Measurements from ENCODE around the gene IGFLR1. TPM values are rescaled to one million over a fixed set of nuclear protein-coding genes. Genes with fewer than 3 reads are reported as not detected.

Gene IGFLR1
- total RNA-seq, 3 donors from 2014 or later, result 5.3 to 14.6 (median 8.2) TPM

DNA sequence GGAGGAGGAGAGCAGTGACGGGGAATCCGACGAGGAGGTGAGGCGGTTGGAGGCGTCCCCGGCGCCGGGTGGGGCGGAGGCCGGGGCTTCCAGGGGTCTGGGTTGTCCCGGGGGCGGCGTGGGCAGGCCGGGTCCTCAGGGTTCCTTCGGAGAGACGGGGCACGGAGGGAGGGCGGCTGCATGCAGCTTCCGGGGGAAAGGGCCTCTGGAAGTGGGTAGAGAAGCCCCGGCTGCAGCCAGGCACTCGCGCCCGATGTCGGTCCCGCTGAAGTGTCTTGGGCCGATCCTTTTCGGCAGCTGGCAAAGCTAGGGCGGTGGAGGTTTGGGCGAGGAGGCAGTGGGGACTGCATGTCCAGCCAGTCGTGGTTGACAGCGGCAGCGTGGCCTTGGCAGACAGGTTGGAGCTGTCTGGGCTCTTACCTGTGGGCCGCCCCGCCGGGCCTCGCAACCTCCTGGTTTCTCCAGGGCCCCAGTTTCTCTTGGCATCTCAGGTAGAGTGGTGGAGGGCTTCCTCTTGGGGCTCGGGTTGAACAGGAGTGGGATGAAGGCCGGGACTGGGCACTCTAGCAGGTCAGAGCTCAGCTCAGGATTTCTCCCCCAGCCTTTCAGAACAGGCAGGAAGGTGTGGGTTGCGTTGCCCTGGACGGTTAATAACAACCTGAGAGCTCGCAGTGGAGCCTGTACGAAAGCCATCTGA lies 23.8 kb downstream of the IGFLR1 start:
- intact Hi-C loops (cut with DNase I, micrococcal nuclease), result no loop called here
- Histone ChIP-seq H3K9me3 (no peaks in the 10 kb centered on the region), H3K4me3 (peak overlapping the region; percentile 85), H3K4me1 (ENCODE audit: low read depth) (peaks cover 21% of the 10 kb centered on the region), H3K36me3 (ENCODE audit: low read depth) (peaks cover 7% of the 10 kb centered on the region)
- TF ChIP-seq, protein P1, sequence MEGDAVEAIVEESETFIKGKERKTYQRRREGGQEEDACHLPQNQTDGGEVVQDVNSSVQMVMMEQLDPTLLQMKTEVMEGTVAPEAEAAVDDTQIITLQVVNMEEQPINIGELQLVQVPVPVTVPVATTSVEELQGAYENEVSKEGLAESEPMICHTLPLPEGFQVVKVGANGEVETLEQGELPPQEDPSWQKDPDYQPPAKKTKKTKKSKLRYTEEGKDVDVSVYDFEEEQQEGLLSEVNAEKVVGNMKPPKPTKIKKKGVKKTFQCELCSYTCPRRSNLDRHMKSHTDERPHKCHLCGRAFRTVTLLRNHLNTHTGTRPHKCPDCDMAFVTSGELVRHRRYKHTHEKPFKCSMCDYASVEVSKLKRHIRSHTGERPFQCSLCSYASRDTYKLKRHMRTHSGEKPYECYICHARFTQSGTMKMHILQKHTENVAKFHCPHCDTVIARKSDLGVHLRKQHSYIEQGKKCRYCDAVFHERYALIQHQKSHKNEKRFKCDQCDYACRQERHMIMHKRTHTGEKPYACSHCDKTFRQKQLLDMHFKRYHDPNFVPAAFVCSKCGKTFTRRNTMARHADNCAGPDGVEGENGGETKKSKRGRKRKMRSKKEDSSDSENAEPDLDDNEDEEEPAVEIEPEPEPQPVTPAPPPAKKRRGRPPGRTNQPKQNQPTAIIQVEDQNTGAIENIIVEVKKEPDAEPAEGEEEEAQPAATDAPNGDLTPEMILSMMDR (IDR thresholded peaks at IDR 0.05), result no peak
- DNase-seq (peak; percentile 42 to 78 (median 68)), ATAC-seq (no peak)

- Histone ChIP-seq H3K4me1 (ENCODE audit: low read depth) (peaks cover 21% of the 10 kb centered on the region), H3K9me3 (no peaks in the 10 kb centered on the region), H3K4me3 (peak within 1 kb of the TSS; percentile 85), H3K36me3 (ENCODE audit: low read depth) (peaks cover 2% of the 10 kb centered on the region)
- TF ChIP-seq, protein P1 (IDR thresholded peaks at IDR 0.05), result no peak
- intact Hi-C loops (cut with DNase I, micrococcal nuclease), result no loop called here
- ATAC-seq (peak; percentile 74), DNase-seq (peak in 1 of 3 donors; percentile 96)
Observed at GRCh38 chr19:35717665-35718344, 24.4 kb downstream of the IGFLR1 start, which contains the start of gene KMT2B. KMT2B (plus strand) TSS chr19:35718003; CDS start chr19:35718019, 16 bp downstream.

- ATAC-seq (peak; percentile 89), DNase-seq (peak; percentile 93 to 98 (median 95))
- intact Hi-C loops (cut with DNase I, micrococcal nuclease), result no loop called here
- Histone ChIP-seq H3K4me3 (peak overlapping the region; percentile 85), H3K4me1 (ENCODE audit: low read depth) (peaks cover 21% of the 10 kb centered on the region), H3K9me3 (no peaks in the 10 kb centered on the region), H3K36me3 (ENCODE audit: low read depth) (no peaks in the 10 kb centered on the region)
- TF ChIP-seq, protein P1 (IDR thresholded peaks at IDR 0.05), result peak; percentile 71
Observed at GRCh38 chr19:35716801-35717664, 25.2 kb downstream of the IGFLR1 start.

DNA sequence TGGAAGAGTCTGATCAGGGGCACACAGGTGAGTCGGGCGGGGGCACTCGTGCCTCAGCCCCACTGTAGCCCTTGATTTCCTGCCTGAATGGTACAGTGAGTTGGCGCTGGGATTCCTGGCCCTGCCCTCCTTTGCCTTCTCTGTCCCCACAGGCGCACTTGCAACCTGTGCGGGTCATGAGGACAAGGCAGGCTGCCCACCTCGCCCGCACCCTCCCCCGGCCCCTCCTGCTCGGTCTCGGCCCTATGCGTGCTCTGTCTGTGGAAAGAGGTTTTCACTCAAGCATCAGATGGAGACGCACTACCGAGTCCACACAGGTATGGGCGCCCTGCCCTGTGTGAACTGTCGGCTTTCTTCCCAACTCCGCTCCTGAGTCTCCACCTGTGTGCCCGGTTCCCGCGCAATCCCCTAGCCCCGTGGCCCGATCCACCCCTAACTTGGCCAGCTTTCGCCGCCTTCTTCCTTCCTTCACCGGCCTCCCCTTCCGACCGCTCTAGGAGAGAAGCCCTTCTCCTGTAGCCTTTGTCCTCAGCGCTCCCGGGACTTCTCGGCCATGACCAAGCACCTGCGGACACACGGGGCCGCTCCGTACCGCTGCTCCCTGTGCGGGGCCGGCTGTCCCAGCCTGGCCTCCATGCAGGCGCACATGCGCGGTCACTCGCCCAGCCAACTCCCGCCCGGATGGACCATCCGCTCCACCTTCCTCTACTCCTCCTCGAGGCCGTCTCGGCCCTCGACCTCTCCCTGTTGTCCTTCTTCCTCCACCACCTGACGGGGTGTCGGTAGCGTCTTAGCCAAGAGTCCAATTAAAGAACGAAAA lies 26.1 kb downstream of the IGFLR1 start:
- ATAC-seq (peak; percentile 37), DNase-seq (peak; percentile 56 to 82 (median 72))
- intact Hi-C loops (cut with DNase I, micrococcal nuclease), result no loop called here
- Histone ChIP-seq H3K9me3 (no peaks in the 10 kb centered on the region), H3K36me3 (ENCODE audit: low read depth) (no peaks in the 10 kb centered on the region), H3K4me1 (ENCODE audit: low read depth) (peaks cover 21% of the 10 kb centered on the region), H3K4me3 (peak overlapping the region; percentile 85)
- TF ChIP-seq, protein P1 (IDR thresholded peaks at IDR 0.05), result no peak

DNA sequence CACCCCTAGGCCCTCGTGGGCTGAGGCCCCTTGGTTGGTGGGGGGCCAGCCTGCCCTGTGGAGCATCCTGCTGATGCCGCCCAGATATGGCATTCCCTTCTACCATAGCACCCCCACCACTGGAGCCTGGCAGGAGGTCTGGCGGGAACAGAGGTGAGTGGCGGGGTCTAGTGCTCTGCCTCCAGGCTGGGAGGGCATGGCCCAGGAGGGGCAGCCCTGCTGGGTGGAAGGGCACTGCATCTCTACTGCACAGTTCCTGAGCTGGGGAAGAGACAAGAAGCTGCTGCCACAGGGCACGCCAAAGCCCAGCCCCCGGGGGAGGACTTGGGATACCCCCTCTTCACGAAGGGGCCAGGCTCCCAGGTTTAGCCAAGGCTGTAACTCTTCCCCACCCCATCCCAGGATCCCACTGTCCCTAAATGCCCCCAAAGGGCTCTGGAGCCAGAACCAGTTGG lies 26.9 kb downstream of the IGFLR1 start:
- no peak for ATAC-seq
- Histone ChIP-seq H3K4me3 (no peak overlapping the region), H3K36me3 (ENCODE audit: low read depth) (no peaks in the 10 kb centered on the region), H3K4me1 (ENCODE audit: low read depth) (peaks cover 21% of the 10 kb centered on the region), H3K9me3 (no peaks in the 10 kb centered on the region)
- no peak for DNase-seq
- TF ChIP-seq, protein P1 (IDR thresholded peaks at IDR 0.05), result no peak
- intact Hi-C loops (cut with DNase I, micrococcal nuclease), result no loop called here

Measured in mucosa of descending colon (tissue), 3 donors.